ENCODE data around the gene GALNT13.
A peak's percentile ranks its signal among the peaks of the same experiment; 100 is the strongest.

The GALNT13 gene

GRCh38 chr2:153871231-153872221 is at the start of gene GALNT13:
Gene GALNT13, plus strand, starts transcription at chr2:153871922.
- peak in 1 of 2 experiments; percentile 0 for DNase-seq

GRCh38 chr2:153823880-153824279 is 47.8 kb upstream of the GALNT13 start:
- TF ChIP-seq POLR2A (IDR thresholded peaks at IDR 0.05; ENCODE audit: low read length) (no peak), GATA1 (IDR thresholded peaks at IDR 0.05; ENCODE audit: low read depth, low read length) (no peak)
- DNase-seq = no peak

More at GRCh38 chr2:153871231-153872221, at the start of gene GALNT13:
- TF ChIP-seq POLR2A (IDR thresholded peaks at IDR 0.05; ENCODE audit: low read length) (no peak), GATA1 (IDR thresholded peaks at IDR 0.05; ENCODE audit: low read depth, low read length) (no peak)

- no peak for TF ChIP-seq POLR2A (IDR thresholded peaks at IDR 0.05; ENCODE audit: low read length)
- no peak for TF ChIP-seq GATA1 (IDR thresholded peaks at IDR 0.05; ENCODE audit: low read depth, low read length)
- no peak for DNase-seq
Observed at GRCh38 chr2:153828335-153828734, 43.4 kb upstream of the GALNT13 start.

GRCh38 chr2:153834662-153835061 is 37.1 kb upstream of the GALNT13 start:
- no peak for TF ChIP-seq POLR2A (IDR thresholded peaks at IDR 0.05; ENCODE audit: low read length)
- TF ChIP-seq GATA1 (IDR thresholded peaks at IDR 0.05; ENCODE audit: low read depth, low read length) = no peak
- DNase-seq = no peak

- TF ChIP-seq POLR2A (IDR thresholded peaks at IDR 0.05; ENCODE audit: low read length) (no peak), GATA1 (IDR thresholded peaks at IDR 0.05; ENCODE audit: low read depth, low read length) (no peak)
- no peak for DNase-seq
Observed at GRCh38 chr2:153858250-153858649, 13.5 kb upstream of the GALNT13 start.

- DNase-seq = no peak
- TF ChIP-seq GATA1 (IDR thresholded peaks at IDR 0.05; ENCODE audit: low read depth, low read length) = no peak
- no peak for TF ChIP-seq POLR2A (IDR thresholded peaks at IDR 0.05; ENCODE audit: low read length)
Observed at GRCh38 chr2:153864022-153864421, 7.7 kb upstream of the GALNT13 start.

GRCh38 chr2:153866595-153866994 is 5.1 kb upstream of the GALNT13 start:
- TF ChIP-seq POLR2A (IDR thresholded peaks at IDR 0.05; ENCODE audit: low read length) = no peak
- TF ChIP-seq GATA1 (IDR thresholded peaks at IDR 0.05; ENCODE audit: low read depth, low read length) = no peak
- no peak for DNase-seq

- DNase-seq = no peak
- no peak for TF ChIP-seq GATA1 (IDR thresholded peaks at IDR 0.05; ENCODE audit: low read depth, low read length)
- TF ChIP-seq POLR2A (IDR thresholded peaks at IDR 0.05; ENCODE audit: low read length) = no peak
Observed at GRCh38 chr2:153870308-153870707, 1.4 kb upstream of the GALNT13 start.

GRCh38 chr2:153872311-153873051 is 759 bp downstream of the GALNT13 start:
- TF ChIP-seq POLR2A (IDR thresholded peaks at IDR 0.05; ENCODE audit: low read length) (no peak), GATA1 (IDR thresholded peaks at IDR 0.05; ENCODE audit: low read depth, low read length) (no peak)
- DNase-seq = no peak

GRCh38 chr2:153873052-153874048 is 1.6 kb downstream of the GALNT13 start:
- TF ChIP-seq GATA1 (IDR thresholded peaks at IDR 0.05; ENCODE audit: low read depth, low read length) (no peak), POLR2A (IDR thresholded peaks at IDR 0.05; ENCODE audit: low read length) (no peak)
- no peak for DNase-seq

- no peak for DNase-seq
- no peak for TF ChIP-seq GATA1 (IDR thresholded peaks at IDR 0.05; ENCODE audit: low read depth, low read length)
- TF ChIP-seq POLR2A (IDR thresholded peaks at IDR 0.05; ENCODE audit: low read length) = no peak
Observed at GRCh38 chr2:153875801-153876466, 4.2 kb downstream of the GALNT13 start.

GRCh38 chr2:153880926-153881325 is 9.2 kb downstream of the GALNT13 start:
- no peak for TF ChIP-seq POLR2A (IDR thresholded peaks at IDR 0.05; ENCODE audit: low read length)
- no peak for TF ChIP-seq GATA1 (IDR thresholded peaks at IDR 0.05; ENCODE audit: low read depth, low read length)
- no peak for DNase-seq

GRCh38 chr2:153886833-153887232 is 15.1 kb downstream of the GALNT13 start:
- TF ChIP-seq POLR2A (IDR thresholded peaks at IDR 0.05; ENCODE audit: low read length) (no peak), GATA1 (IDR thresholded peaks at IDR 0.05; ENCODE audit: low read depth, low read length) (no peak)
- DNase-seq = no peak
